ENCODE data around the gene FUT3. TPM values are rescaled to one million over a fixed set of nuclear protein-coding genes. Genes with fewer than 3 reads are reported as not detected.

Gene FUT3
- total and polyA plus RNA-seq, 2 experiments from 2014 or later = 0.45 TPM; not detected in 1

DNA sequence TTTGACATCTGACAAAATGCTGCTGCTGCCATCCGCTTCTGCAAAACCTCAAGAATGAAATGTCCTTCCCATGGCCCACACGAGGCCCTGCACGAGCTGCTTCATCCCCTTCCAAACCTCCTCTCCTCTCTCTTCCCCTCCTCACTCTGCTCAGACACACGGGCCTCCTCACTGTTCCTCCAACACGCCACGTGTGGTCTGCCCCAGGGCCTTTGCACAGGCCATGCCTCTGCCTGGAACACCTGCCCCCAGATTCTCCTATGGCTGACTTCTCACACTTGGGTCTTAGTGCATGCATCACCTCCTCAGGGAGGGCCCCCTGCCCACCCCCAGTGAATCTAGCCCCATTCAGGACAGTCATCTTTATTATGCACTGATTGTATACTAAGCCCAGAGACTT lies 30.5 kb downstream of the FUT3 start:
- 78% methylated on average over 6 of the region's 6 CpGs for WGBS (ENCODE audit: low lambda C conversion rate, missing lambda C conversion rate)
- H3K27me3 ChIP-seq = no peaks in the 10 kb centered on the region
- DNase-seq (ENCODE audit: low spot score) = no peak

DNA sequence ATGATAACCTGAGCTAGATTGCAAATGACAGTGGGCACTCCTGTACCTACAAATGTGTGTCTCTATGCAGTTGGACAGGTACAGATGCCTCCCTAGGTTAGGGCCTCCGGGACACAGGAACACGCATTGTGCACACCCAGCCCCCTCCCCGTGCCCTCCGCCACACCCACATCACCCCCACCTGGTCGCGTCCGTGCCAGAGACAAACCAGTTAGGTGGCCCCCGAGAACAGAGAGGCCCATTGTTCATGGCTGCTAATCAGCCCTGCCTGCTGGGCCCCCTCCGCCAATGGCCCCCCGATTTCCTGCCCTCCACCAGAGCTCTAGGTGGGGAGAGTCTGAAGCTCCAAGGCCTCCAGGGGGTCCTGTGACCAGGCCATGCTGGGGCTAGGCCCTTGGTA lies 32.7 kb downstream of the FUT3 start:
- Histone ChIP-seq H3K9me2 (replicated peaks; ENCODE audit: insufficient read depth) (no peaks in the 10 kb centered on the region), H3K9me3 (ENCODE audit: low read depth) (no peaks in the 10 kb centered on the region), H3K36me3 (replicated peaks; ENCODE audit: insufficient read depth, low read depth) (no peaks in the 10 kb centered on the region), H3K27ac (no peak overlapping the region), H3K4me3 (no peak overlapping the region), H4K20me1 (ENCODE audit: insufficient read depth, poor library complexity, severe bottlenecking) (no peaks in the 10 kb centered on the region), H3K79me2 (no peaks in the 10 kb centered on the region), H3K4me2 (no peak overlapping the region), H2AFZ (no peak overlapping the region), H3K4me1 (ENCODE audit: insufficient read depth) (no peaks in the 10 kb centered on the region), H3K27me3 (no peaks in the 10 kb centered on the region)
- TF ChIP-seq, protein P1, sequence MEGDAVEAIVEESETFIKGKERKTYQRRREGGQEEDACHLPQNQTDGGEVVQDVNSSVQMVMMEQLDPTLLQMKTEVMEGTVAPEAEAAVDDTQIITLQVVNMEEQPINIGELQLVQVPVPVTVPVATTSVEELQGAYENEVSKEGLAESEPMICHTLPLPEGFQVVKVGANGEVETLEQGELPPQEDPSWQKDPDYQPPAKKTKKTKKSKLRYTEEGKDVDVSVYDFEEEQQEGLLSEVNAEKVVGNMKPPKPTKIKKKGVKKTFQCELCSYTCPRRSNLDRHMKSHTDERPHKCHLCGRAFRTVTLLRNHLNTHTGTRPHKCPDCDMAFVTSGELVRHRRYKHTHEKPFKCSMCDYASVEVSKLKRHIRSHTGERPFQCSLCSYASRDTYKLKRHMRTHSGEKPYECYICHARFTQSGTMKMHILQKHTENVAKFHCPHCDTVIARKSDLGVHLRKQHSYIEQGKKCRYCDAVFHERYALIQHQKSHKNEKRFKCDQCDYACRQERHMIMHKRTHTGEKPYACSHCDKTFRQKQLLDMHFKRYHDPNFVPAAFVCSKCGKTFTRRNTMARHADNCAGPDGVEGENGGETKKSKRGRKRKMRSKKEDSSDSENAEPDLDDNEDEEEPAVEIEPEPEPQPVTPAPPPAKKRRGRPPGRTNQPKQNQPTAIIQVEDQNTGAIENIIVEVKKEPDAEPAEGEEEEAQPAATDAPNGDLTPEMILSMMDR (IDR thresholded peaks at IDR 0.05; ENCODE audit: poor library complexity) = no peak
- TF ChIP-seq EZH2phosphoT487 (IDR thresholded peaks at IDR 0.05; ENCODE audit: low read depth, severe bottlenecking, unreplicated experiment) = no peak
- 88% methylated on average over 10 of the region's 10 CpGs for WGBS (ENCODE audit: low lambda C conversion rate, missing lambda C conversion rate)
- no peak for DNase-seq (ENCODE audit: low spot score)

More for the DNA sequence above, 30.5 kb downstream of the FUT3 start:
- Histone ChIP-seq H3K4me1 (ENCODE audit: insufficient read depth) (no peaks in the 10 kb centered on the region), H3K9me2 (replicated peaks; ENCODE audit: insufficient read depth) (no peaks in the 10 kb centered on the region), H3K9me3 (ENCODE audit: low read depth) (no peaks in the 10 kb centered on the region), H3K4me2 (no peak overlapping the region), H3K79me2 (no peaks in the 10 kb centered on the region), H4K20me1 (ENCODE audit: insufficient read depth, poor library complexity, severe bottlenecking) (no peaks in the 10 kb centered on the region), H3K27ac (no peak overlapping the region), H3K4me3 (no peak overlapping the region), H2AFZ (no peak overlapping the region), H3K36me3 (replicated peaks; ENCODE audit: insufficient read depth, low read depth) (no peaks in the 10 kb centered on the region)
- no peak for TF ChIP-seq EZH2phosphoT487 (IDR thresholded peaks at IDR 0.05; ENCODE audit: low read depth, severe bottlenecking, unreplicated experiment)
- TF ChIP-seq, protein P1 (IDR thresholded peaks at IDR 0.05; ENCODE audit: poor library complexity) = no peak
- TF ChIP-seq EZH2 (IDR thresholded peaks at IDR 0.05; ENCODE audit: borderline replicate concordance) = no peak

DNA sequence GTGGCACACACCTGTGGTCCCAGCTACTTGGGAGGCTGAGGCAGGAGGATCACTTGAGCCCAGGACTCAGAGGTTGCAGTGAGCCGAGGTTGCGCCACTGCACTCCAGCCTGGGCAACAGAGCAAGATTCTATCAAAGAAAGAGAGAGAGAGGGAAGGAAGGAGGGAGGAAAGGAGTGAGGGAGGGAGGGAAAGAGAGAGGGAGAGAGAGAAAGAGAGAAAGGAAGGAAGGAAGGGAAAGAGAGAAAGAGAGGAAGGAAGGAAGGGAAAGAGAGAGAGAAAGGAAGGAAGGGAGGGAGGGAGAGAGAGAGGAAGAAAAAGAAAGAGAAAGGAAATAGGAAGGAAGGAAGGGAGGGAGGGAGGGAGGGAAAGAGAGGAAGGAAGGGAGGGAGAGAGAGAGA lies 34.0 kb downstream of the FUT3 start:
- Histone ChIP-seq H2AFZ (no peak overlapping the region), H3K4me1 (ENCODE audit: insufficient read depth) (no peaks in the 10 kb centered on the region), H3K9me3 (ENCODE audit: low read depth) (no peaks in the 10 kb centered on the region), H3K36me3 (replicated peaks; ENCODE audit: insufficient read depth, low read depth) (no peaks in the 10 kb centered on the region), H3K27me3 (no peaks in the 10 kb centered on the region), H3K27ac (no peak overlapping the region), H3K79me2 (no peaks in the 10 kb centered on the region), H3K4me3 (no peak overlapping the region), H4K20me1 (ENCODE audit: insufficient read depth, poor library complexity, severe bottlenecking) (no peaks in the 10 kb centered on the region), H3K4me2 (no peak overlapping the region), H3K9me2 (replicated peaks; ENCODE audit: insufficient read depth) (no peaks in the 10 kb centered on the region)
- 96% methylated on average over 2 of the region's 2 CpGs for WGBS (ENCODE audit: low lambda C conversion rate, missing lambda C conversion rate)
- DNase-seq (ENCODE audit: low spot score) = no peak
- TF ChIP-seq, protein P1 (IDR thresholded peaks at IDR 0.05; ENCODE audit: poor library complexity) = no peak
- no peak for TF ChIP-seq EZH2phosphoT487 (IDR thresholded peaks at IDR 0.05; ENCODE audit: low read depth, severe bottlenecking, unreplicated experiment)
- no peak for TF ChIP-seq EZH2 (IDR thresholded peaks at IDR 0.05; ENCODE audit: borderline replicate concordance)

DNA sequence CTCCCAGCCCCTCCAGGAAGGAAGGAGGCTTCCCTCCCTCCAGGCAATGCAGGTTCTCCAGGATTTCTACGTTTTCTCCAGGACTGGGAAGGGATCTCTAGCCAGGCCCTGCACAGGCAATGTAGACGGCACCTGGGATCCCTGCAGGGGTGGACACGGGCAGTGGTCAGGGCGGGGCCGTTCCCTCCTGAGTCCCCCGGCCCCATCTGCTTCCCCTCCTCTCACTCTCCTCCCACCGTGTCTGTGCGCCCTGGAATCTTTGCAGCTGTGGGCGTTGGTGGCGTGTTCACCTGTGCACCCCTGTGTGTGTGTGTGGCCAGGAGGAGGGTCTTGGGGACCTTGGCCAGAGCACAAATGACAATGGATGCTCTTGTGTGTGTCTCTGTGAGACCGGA lies 36.4 kb downstream of the FUT3 start:
- Histone ChIP-seq H3K27me3 (no peaks in the 10 kb centered on the region), H3K4me1 (ENCODE audit: insufficient read depth) (no peaks in the 10 kb centered on the region), H3K9me3 (ENCODE audit: low read depth) (no peaks in the 10 kb centered on the region), H3K9me2 (replicated peaks; ENCODE audit: insufficient read depth) (no peaks in the 10 kb centered on the region), H3K79me2 (no peaks in the 10 kb centered on the region), H2AFZ (no peak overlapping the region), H3K4me2 (no peak overlapping the region), H3K36me3 (replicated peaks; ENCODE audit: insufficient read depth, low read depth) (no peaks in the 10 kb centered on the region), H3K4me3 (no peak overlapping the region), H3K27ac (no peak overlapping the region), H4K20me1 (ENCODE audit: insufficient read depth, poor library complexity, severe bottlenecking) (no peaks in the 10 kb centered on the region)
- DNase-seq (ENCODE audit: low spot score) = no peak
- 86% methylated on average over 11 of the region's 11 CpGs for WGBS (ENCODE audit: low lambda C conversion rate, missing lambda C conversion rate)
- no peak for TF ChIP-seq EZH2 (IDR thresholded peaks at IDR 0.05; ENCODE audit: borderline replicate concordance)
- TF ChIP-seq EZH2phosphoT487 (IDR thresholded peaks at IDR 0.05; ENCODE audit: low read depth, severe bottlenecking, unreplicated experiment) = no peak
- TF ChIP-seq, protein P1 (IDR thresholded peaks at IDR 0.05; ENCODE audit: poor library complexity) = no peak
